Activated effector memory CD4-positive, alpha-beta T cell treated with anti-CD3 and anti-CD28 coated beads, Interleukin-2, amount 50 U/mL, for 16 hours (primary cell): Measurements from ENCODE around the gene PEX7.
"Not testable (repeated sequence)": the region's sequence is repeated elsewhere in the genome, so short reads cannot be mapped to it uniquely, and the experiment has no call there.

Experiments used
- DNase-seq: peaks from one replicate; pipeline ENCODE4 v3.0.0-alpha.2; 2020

Gene PEX7

DNA sequence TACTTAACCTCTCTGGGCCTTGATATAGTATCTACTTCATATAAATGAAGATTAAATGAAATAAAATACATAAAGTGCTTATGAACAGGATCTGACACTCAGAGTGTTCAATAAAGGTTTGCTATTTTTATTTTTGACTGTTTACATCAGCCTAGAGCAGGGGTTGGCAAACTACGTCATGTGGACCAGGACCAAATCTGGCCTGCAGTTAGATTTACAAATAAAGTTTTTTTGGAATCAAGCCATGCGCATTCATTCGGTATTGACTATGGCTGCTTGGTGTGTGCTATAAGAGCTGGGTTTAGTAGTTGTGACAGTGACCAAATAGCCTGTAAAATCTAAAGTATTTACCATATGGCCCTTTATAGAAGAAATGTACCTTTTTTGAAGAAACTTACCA is 20.8 kb downstream of the PEX7 start:
- no peak for DNase-seq

GRCh38 chr6:136846046-136846445 is 23.7 kb downstream of the PEX7 start:
- no peak for DNase-seq

DNA sequence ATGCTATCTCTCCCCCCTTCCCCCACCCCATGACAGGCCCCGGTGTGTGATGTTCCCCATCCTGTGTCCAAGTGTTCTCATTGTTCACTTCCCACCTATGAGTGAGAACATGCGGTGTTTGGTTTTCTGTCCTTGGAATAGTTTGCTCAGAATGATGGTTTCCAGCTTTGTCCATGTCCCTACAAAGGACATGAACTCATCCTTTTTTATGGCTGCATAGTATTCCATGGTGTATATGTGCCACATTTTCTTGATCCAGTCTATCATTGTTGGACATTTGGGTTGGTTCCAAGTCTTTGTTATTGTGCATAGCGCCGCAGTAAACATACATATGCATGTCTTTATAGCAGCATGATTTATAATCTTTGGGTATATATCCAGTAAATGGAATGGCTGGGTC is 24.1 kb downstream of the PEX7 start:
- DNase-seq: not testable (repeated sequence)

GRCh38 chr6:136849979-136850563 is 27.7 kb downstream of the PEX7 start:
- DNase-seq: not testable (repeated sequence)

DNA sequence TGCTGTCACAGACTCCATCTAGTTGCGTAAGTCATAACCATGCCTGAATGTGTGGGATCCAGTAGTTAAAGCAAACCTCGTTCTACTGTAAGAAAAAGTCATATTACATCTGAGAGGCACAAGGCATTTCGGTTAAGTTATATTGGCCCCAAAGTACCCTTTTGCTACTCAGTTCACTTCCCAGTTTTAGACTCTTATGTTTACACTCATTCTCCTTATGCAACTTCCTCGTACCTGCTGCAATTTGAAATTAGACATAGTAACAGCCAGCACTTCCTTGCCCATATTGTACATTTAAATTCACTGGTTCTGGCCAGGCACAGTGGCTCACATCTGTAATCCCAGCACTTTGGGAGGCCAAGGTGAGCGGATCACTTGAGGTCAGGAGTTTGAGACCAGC is 37.0 kb downstream of the PEX7 start:
- DNase-seq: no peak

GRCh38 chr6:136860043-136860442 is 37.7 kb downstream of the PEX7 start:
- no peak for DNase-seq

DNA sequence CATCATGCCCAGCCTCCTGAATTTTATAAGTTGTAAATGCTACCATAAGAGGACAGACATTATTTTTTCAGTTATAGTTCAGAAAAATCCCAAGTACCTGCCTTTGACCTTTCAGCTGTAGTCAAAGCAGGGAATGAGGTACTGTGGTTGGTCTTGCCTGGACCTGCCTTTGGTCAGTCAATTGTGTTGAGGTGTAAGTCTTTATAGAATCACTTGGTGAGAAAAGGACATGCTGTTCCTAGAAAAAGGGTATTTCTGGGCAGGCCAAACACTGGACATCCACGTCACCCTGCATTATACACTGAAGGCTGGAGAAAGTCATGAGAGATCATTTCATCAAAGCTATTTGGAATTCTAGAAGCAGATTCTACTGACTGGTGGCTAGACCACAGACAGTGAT is 40.3 kb downstream of the PEX7 start:
- no peak for DNase-seq

DNA sequence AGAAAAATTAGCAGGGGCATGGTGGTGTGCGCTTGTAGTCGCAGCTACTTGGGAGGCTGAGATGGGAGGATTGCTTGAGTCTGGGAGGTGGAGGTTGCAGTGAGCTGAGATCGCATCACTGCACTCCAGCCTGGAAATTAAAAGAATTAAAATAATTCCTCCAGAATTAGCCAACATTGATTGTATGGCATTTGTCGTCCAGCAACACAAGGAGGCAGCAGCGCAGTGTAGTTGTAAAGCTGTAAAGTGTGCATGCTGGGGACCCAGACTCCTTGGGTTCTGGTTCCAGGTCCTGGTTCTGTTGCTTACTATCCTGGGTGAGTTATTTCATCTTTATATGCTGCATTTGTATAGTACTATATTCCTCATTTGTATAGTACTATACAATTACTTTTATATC is 41.4 kb downstream of the PEX7 start:
- no peak for DNase-seq

DNA sequence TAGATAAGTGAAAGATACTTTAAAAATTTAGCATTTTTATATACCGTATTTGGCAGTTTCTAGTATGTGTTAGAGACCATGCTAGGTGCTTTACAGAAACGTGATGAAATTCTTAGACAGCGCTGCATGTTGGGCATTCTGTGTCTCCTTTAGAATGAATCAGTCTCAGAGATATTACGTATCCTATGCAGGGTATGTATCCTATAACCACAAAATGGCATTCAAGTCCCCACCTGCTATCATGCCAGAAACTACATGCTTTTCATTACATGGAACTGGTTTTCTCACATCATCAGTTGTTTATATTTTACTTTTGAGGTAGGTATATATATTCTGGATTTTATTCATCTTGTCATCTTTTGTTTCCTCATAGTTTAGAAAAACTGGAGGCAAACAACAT is 42.3 kb downstream of the PEX7 start:
- no peak for DNase-seq

DNA sequence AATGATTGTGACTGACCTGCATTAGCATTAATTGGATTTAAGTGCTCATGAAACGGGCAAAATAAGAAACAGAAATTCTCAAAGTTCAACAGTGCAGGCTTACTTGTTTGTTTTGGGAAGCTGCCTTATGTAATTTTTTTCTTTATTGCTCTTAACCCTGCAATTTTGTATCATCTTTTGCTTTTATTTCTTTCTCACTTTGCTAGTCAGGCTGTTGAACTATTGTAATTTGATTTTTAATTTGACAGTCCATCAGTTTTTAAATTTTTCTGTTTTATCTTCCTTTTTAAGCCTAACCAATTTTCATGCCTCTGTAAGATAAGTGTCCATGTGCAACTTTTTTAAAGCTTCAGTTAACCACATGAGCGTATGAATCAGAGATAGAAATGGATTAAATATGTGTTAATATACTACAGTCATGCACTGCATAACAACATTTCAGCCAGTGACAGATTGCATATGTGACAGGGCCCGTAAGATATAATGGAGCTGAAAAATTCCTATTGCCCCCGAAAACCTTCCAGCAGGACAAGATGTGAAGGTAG is 44.6 kb downstream of the PEX7 start:
- no peak for DNase-seq

DNA sequence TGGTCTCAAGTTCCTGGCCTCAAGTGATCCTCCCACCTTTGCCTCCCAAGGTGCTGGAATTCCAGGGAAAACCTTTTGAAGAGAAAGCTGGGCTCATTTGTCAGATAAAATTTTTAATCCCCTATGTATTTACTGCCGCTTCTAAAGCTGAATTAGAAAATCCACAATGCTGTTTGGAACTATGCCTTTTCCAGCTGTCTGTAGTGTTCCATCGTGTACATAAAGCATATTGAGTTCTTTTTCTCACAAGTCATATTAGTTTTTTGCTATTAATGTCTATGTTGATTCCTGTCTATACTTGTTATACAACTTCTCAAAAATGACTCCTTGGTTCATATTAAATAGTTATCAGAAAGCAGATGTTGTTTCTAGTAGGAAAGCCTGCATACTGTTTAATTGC is 47.1 kb downstream of the PEX7 start:
- no peak for DNase-seq

DNA sequence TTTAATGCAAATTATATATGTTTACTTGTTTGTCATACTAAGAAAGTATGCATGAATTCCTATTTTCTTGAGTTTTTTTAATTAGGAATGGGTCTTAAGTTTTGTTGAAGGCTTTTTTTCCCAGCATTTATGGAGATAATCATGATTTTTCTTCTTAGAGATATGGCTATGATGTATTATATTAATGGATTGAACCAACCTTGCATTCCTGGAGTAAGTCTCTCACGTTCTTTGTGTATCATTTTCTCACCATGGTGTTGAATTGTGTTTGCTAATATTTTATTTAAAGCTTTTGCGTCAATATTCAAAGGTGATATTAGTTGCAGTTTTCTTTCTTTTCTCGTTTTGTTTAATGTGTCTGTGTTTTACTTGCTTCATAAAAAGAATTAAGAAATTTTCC is 51.4 kb downstream of the PEX7 start:
- DNase-seq: no peak

- DNase-seq: not testable (repeated sequence)
Measured at GRCh38 chr6:136876469-136876868, 54.1 kb downstream of the PEX7 start.

DNA sequence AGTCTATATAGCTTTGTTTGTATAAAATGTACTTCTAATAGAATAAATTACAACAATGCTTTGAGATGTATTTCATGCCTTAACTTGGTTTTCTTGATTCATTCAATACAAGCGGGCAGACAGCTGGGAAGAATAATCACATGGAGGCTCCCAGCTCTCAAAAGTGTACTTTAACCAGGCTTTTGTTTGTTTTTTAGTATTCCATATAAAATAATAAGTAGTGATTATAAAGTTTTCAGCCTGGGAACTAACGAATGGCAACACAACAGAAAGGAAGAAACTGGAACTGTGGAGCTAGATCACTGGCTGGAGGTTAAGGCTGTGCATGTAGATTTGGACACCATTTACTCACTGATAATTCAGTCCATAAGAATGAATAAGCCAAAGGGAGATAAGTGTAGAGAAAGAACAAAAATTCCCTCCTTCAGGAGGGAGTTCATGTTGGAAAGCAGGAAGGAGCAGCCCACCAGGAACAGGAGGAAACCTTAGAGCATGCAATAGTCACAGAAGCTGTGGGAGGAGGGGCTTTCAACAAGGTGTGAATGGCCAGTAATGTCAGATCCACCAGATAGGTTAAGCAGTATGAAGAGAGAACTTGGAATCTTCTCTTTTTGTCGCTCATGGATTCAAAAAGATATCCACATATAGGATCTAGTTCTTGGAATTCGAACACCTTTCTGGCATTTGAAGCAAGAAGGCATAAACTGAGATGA is 58.5 kb downstream of the PEX7 start:
- no peak for DNase-seq

GRCh38 chr6:136886091-136886490 is 63.7 kb downstream of the PEX7 start:
- DNase-seq: no peak

DNA sequence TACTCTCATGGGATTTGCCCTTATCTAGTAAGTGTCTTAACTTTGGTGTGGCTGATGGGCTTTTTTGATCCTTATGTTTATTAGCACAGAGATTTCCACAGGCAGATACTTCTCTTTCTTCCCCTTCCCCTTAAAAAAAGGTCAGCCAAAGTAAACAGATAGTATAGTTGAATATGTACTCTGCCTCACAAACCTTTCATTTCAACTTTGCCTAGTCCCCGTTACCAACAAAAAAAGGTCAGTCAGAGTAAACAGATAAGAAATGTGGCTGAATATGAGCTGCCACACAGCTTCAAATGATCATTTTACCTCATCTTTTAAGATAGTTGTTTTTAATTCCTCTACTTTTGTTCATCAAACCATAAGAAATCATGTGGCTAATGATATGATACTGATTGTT is 65.6 kb downstream of the PEX7 start:
- no peak for DNase-seq

DNA sequence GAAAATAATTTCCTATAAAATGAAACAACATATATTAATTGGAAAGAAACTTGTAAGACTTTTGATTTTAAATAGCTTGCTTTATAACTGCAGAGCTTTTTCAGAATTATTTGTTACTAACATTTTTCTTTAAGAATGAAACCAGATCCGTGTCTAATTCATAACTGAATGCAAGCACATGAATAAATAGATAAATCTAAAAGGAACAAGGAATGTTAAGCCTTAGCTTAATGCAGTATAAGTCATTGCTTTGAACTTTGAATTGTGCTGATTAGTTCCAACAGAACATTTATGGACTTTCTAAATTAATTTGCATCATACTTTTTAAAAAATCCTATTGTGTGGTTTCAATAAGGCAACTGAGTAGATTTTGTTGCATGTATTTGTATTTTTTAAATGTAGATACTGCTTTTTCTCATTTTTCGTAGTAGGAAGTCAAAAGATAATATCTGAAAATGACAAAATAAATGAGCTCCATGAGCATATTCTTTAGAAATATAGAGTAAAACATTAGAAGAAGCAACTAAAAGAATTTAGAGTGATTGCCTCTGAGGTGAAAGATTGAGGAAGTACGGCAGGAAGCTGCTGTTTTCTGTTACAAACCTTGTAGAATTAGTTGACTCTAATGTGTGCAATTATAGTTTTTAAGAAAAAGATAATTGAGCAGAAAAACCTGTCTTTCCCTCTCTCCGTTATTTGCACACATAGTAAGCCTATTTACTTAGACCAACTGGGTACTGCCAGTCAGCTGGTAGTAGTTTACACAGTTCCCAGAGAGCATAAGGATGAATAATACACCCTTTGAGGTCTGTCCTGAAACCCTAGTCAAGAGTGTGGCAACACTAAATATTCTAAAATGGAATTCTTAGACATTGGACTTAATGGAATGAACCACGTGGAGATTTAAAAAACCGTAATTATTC is 67.1 kb downstream of the PEX7 start:
- no peak for DNase-seq

DNA sequence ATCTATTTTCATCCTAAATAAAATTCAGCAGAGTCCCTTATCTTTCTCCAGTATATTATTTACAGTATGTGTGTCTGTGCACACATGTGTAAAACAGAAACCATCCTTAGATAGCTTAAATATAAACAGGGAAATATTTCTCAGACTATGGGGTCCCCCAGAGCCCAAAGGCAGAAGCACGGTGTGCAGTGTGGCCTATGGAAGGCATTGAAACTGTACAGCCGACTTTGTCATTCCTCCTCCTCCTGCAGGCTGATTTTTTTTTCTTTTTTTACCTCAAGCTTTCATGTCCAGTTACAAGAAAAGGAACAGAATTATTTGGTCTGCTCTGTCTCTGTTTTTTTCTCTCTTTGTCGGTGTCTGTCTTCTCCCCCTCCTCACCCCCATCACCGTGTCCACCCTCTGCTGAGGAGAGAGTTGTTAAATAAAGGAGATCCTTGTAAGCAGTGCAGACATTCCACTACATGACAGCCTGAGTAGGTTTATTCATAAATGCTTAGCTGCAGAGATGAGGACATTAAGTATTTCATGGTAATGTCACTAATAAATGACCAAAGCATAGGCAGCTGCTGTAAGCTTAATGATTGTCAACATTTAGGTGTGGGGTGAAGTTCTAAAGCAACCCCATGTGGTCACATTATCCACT is 67.9 kb downstream of the PEX7 start:
- DNase-seq: no peak

DNA sequence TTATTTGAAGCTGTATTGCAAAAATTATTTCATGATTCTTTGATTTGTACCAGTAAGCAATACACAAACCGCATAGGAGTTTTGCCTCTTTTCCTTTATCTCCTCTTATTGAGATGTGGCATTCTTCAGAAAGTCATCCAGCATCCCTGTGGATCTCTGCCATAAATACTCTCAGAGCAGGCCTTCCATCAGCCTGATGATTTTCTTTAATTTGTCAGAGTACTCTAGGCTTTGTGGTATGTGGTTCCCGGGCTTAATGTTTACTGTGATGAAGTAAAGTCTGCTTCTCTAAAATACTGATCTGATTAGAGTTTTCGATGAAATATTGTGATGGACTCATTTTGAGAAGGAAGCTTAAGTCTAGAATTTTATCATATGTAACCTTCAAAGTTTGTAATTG is 68.6 kb downstream of the PEX7 start:
- DNase-seq: no peak

- DNase-seq: no peak
Measured at GRCh38 chr6:136893187-136893586, 70.8 kb downstream of the PEX7 start.

GRCh38 chr6:136895901-136896300 is 73.5 kb downstream of the PEX7 start:
- no peak for DNase-seq

DNA sequence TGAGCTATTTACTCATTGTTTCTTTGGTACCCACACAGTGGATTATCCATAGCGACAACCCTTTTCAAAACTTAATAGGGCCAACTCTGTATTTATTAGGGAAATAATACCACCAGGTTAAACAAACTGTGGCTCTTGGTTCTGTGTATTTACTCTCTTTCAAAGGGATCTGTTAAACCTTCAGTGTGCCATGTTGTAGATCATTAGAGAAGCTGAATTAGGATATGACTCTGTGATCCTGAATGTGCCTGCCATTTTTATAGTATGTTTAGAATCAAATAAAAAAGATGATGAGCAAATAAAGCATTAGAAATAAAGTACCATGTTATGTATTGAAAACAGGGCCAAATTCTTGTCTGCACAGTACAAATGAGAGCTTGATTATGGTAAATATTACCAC is 74.7 kb downstream of the PEX7 start:
- DNase-seq: no peak

GRCh38 chr6:136901212-136901784 is 78.9 kb downstream of the PEX7 start:
- no peak for DNase-seq
